DOHH2 (cell line): ENCODE results near the gene ZMIZ2.

Experiments used
- EZH2phosphoT487 ChIP-seq: fragments of 200-600 bp; sonication (generic); IDR thresholded peaks from 2 replicates; pipeline ENCODE4 v1.6.1; 2017; ENCODE audit warnings: borderline replicate concordance, mild to moderate bottlenecking, antibody characterized with exemption, low read length, moderate library complexity, mixed read lengths
- TF ChIP-seq, protein P1 (sequence below): fragments of 200-600 bp; sonication (generic); IDR thresholded peaks from one replicate; pipeline ENCODE4 v1.5.1; 2014; ENCODE audit warnings: antibody characterized with exemption, mild to moderate bottlenecking, low read depth, low read length; ENCODE audit not compliant: poor library complexity, severe bottlenecking

DNA sequence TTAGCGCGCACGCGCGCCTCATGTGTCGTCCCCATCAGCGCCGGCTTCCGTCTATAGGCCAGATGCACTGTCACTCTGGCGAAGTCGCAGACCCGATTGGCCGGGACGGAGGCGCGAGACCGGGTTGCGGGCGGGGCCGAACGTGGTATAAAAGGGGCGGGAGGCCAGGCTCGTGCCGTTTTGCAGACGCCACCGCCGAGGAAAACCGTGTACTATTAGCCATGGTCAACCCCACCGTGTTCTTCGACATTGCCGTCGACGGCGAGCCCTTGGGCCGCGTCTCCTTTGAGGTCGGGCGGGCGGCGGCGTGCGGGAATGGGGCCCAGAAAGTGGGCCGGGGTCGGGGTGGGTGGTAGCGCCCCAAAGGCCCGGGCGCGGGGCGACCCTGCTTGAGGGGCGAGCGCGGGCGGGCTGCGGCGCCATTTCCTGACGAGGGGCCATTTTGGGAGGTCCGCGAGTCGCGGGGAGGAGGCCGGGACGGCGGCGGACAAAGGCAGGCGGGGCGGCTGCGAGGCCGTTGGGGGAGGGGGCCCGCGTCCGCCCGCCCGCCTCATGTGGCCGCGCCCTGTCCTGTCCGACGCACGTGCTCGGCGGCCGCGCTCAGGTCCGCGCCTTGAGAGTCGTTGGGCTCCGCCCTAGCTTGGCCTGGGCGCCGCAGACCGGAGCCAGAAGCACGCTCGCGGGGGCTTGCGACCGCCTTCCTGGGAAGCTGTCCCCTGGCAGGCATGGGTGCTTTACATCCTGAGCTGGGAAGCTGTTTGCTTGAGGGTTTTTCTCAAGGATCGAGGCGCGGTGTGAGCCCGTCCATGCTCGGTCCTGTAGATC, 48.1 kb downstream of the ZMIZ2 start, which contains the start of gene PPIA:
- TF ChIP-seq, protein P1, sequence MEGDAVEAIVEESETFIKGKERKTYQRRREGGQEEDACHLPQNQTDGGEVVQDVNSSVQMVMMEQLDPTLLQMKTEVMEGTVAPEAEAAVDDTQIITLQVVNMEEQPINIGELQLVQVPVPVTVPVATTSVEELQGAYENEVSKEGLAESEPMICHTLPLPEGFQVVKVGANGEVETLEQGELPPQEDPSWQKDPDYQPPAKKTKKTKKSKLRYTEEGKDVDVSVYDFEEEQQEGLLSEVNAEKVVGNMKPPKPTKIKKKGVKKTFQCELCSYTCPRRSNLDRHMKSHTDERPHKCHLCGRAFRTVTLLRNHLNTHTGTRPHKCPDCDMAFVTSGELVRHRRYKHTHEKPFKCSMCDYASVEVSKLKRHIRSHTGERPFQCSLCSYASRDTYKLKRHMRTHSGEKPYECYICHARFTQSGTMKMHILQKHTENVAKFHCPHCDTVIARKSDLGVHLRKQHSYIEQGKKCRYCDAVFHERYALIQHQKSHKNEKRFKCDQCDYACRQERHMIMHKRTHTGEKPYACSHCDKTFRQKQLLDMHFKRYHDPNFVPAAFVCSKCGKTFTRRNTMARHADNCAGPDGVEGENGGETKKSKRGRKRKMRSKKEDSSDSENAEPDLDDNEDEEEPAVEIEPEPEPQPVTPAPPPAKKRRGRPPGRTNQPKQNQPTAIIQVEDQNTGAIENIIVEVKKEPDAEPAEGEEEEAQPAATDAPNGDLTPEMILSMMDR: no peak
- no peak for TF ChIP-seq EZH2phosphoT487
